Neural progenitor cell (in vitro differentiated cells): Measurements from ENCODE around the gene SYTL2. TPM values are rescaled to one million over a fixed set of nuclear protein-coding genes. Genes with fewer than 3 reads are reported as not detected.
A peak's percentile ranks its signal among the peaks of the same experiment; 100 is the strongest.

ENCODE experiments used
- DNase-seq: peaks from one replicate; pipeline ENCODE4 v3.0.0-alpha.2; 2016; ENCODE audit warnings: low spot score
- H2AFZ ChIP-seq: fragments of 200-600 bp; sonication (generic); replicated peaks from 2 replicates; pipeline ENCODE4 v1.6.1; 2016; ENCODE audit warnings: antibody characterized with exemption
- H3F3A ChIP-seq: fragments of 200-600 bp; sonication (generic); 2 replicates; pipeline ENCODE4 v1.6.1; 2016; ENCODE audit warnings: antibody characterized with exemption, low read depth
- H3K27ac ChIP-seq: fragments of 200-600 bp; sonication (generic); 2 replicates; pipeline ENCODE4 v1.5.1; 2016; ENCODE audit warnings: mild to moderate bottlenecking
- H3K27me3 ChIP-seq: fragments of 200-600 bp; sonication (generic); 2 replicates; pipeline ENCODE4 v1.6.1; 2016; ENCODE audit warnings: mild to moderate bottlenecking, moderate library complexity
- H3K36me3 ChIP-seq: fragments of 200-600 bp; sonication (generic); 2 replicates; pipeline ENCODE4 v1.5.1; 2016
- H3K4me1 ChIP-seq: fragments of 200-600 bp; sonication (generic); 2 replicates; pipeline ENCODE4 v1.6.1; 2016; ENCODE audit warnings: mixed run types
- H3K4me2 ChIP-seq: fragments of 200-600 bp; sonication (generic); 2 replicates; pipeline ENCODE4 v1.6.1; 2016
- H3K4me3 ChIP-seq: fragments of 200-600 bp; sonication (generic); 2 replicates; pipeline ENCODE4 v1.5.1; 2016
- H3K79me2 ChIP-seq: fragments of 200-600 bp; sonication (generic); 2 replicates; pipeline ENCODE4 v1.6.1; 2016; ENCODE audit warnings: low read depth
- H3K9ac ChIP-seq: fragments of 200-600 bp; sonication (generic); 2 replicates; pipeline ENCODE4 v1.6.1; 2016
- H3K9me3 ChIP-seq: fragments of 200-600 bp; sonication (generic); 2 replicates; pipeline ENCODE4 v1.5.1; 2016; ENCODE audit warnings: low read depth
- H4K20me1 ChIP-seq: fragments of 200-600 bp; sonication (generic); 2 replicates; pipeline ENCODE4 v1.6.1; 2016; ENCODE audit warnings: low read depth
- H3K27ac Mint-ChIP-seq: 3 replicates; pipeline ENCODE4 v1.8.0; 2021; ENCODE audit warnings: mixed read lengths
- H3K27me3 Mint-ChIP-seq: 2 replicates; pipeline ENCODE4 v1.8.0; 2022; ENCODE audit warnings: low read depth, mild to moderate bottlenecking, inconsistent platforms, moderate library complexity, mixed read lengths; ENCODE audit not compliant: insufficient read depth
- H3K36me3 Mint-ChIP-seq: 3 replicates; pipeline ENCODE4 v1.8.0; 2021; ENCODE audit warnings: mixed read lengths
- H3K4me1 Mint-ChIP-seq: 3 replicates; pipeline ENCODE4 v1.8.0; 2021; ENCODE audit warnings: mixed read lengths
- H3K4me3 Mint-ChIP-seq: 3 replicates; pipeline ENCODE4 v1.8.0; 2021; ENCODE audit warnings: mild to moderate bottlenecking, moderate library complexity, mixed read lengths
- H3K9me3 Mint-ChIP-seq: 3 replicates; pipeline ENCODE4 v1.8.0; 2020; ENCODE audit warnings: mixed read lengths
- CTCF ChIP-seq: fragments of 200-600 bp; sonication (generic); IDR thresholded peaks from 2 replicates; pipeline ENCODE4 v1.5.1; 2017; ENCODE audit warnings: antibody characterized with exemption, mild to moderate bottlenecking
- EZH2 ChIP-seq: fragments of 200-600 bp; sonication (generic); IDR thresholded peaks from 2 replicates; pipeline ENCODE4 v1.6.1; 2017; ENCODE audit warnings: antibody characterized with exemption, mild to moderate bottlenecking, moderate library complexity
- EZH2phosphoT487 ChIP-seq: fragments of 200-600 bp; sonication (generic); IDR thresholded peaks from 2 replicates; pipeline ENCODE4 v1.6.1; 2017; ENCODE audit warnings: antibody characterized with exemption
- total RNA-seq: library from RNA; depleted of rRNA; stranded (reverse); fragments of >200 nt; gene quantifications from 2 replicates; pipeline ENCODE4 v1.2.3, GENCODE V29; 2015; ENCODE audit warnings: low replicate concordance

The SYTL2 gene
- total RNA-seq, 1 donor from 2014 or later = 34.1 TPM

- no peak overlapping the region for H3K27ac Mint-ChIP-seq
- Histone ChIP-seq H3K27me3 (no peaks in the 10 kb centered on the region), H2AFZ (no peak overlapping the region), H3F3A (no peaks in the 10 kb centered on the region), H3K36me3 (no peaks in the 10 kb centered on the region), H3K79me2 (no peaks in the 10 kb centered on the region), H4K20me1 (no peaks in the 10 kb centered on the region), H3K9ac (no peak overlapping the region), H3K9me3 (no peaks in the 10 kb centered on the region), H3K4me3 (no peak overlapping the region), H3K4me1 (peaks cover 7% of the 10 kb centered on the region), H3K27ac (no peak overlapping the region), H3K4me2 (no peak overlapping the region)
- H3K4me1 Mint-ChIP-seq = no peaks in the 10 kb centered on the region
- no peaks in the 10 kb centered on the region for H3K9me3 Mint-ChIP-seq
- no peak for DNase-seq
- no peak overlapping the region for H3K4me3 Mint-ChIP-seq
- TF ChIP-seq EZH2 (no peak), CTCF (no peak), EZH2phosphoT487 (no peak)
- no peaks in the 10 kb centered on the region for H3K36me3 Mint-ChIP-seq
- no peaks in the 10 kb centered on the region for H3K27me3 Mint-ChIP-seq
These were observed 48.7 kb downstream of the SYTL2 start for GRCh38 chr11:85762226-85762625.

GRCh38 chr11:85759915-85760314 is 51.0 kb downstream of the SYTL2 start:
- Histone ChIP-seq H3K36me3 (no peaks in the 10 kb centered on the region), H2AFZ (peak overlapping the region; percentile 14), H3K4me2 (no peak overlapping the region), H3F3A (no peaks in the 10 kb centered on the region), H3K9ac (no peak overlapping the region), H3K27ac (no peak overlapping the region), H4K20me1 (no peaks in the 10 kb centered on the region), H3K79me2 (no peaks in the 10 kb centered on the region), H3K27me3 (no peaks in the 10 kb centered on the region), H3K4me1 (peaks cover 16% of the 10 kb centered on the region), H3K4me3 (no peak overlapping the region), H3K9me3 (no peaks in the 10 kb centered on the region)
- DNase-seq = no peak
- Mint-ChIP-seq H3K4me3 (no peak overlapping the region), H3K27me3 (peaks cover 2% of the 10 kb centered on the region), H3K9me3 (no peaks in the 10 kb centered on the region), H3K27ac (no peak overlapping the region), H3K4me1 (no peaks in the 10 kb centered on the region), H3K36me3 (no peaks in the 10 kb centered on the region)
- TF ChIP-seq EZH2 (no peak), CTCF (no peak), EZH2phosphoT487 (no peak)

- no peak overlapping the region for H3K4me2 ChIP-seq
- peaks cover 16% of the 10 kb centered on the region for H3K4me1 ChIP-seq
- no peaks in the 10 kb centered on the region for H3K36me3 ChIP-seq
These were observed 52.4 kb downstream of the SYTL2 start for GRCh38 chr11:85758480-85759039.

More at GRCh38 chr11:85758480-85759039, 52.4 kb downstream of the SYTL2 start:
- no peaks in the 10 kb centered on the region for H4K20me1 ChIP-seq
- H3K36me3 Mint-ChIP-seq = no peaks in the 10 kb centered on the region
- H3K27ac ChIP-seq = no peak overlapping the region
- no peak overlapping the region for H3K27ac Mint-ChIP-seq
- TF ChIP-seq EZH2phosphoT487 = no peak
- no peak for TF ChIP-seq EZH2
- TF ChIP-seq CTCF = no peak
- peaks cover 2% of the 10 kb centered on the region for H3K27me3 Mint-ChIP-seq
- no peaks in the 10 kb centered on the region for H3K4me1 Mint-ChIP-seq
- no peaks in the 10 kb centered on the region for H3K9me3 ChIP-seq
- H3F3A ChIP-seq = no peaks in the 10 kb centered on the region
- no peaks in the 10 kb centered on the region for H3K79me2 ChIP-seq
- H3K9me3 Mint-ChIP-seq = no peaks in the 10 kb centered on the region
- no peak overlapping the region for H3K4me3 ChIP-seq
- no peak overlapping the region for H3K4me3 Mint-ChIP-seq
- H3K27me3 ChIP-seq = no peaks in the 10 kb centered on the region
- H2AFZ ChIP-seq = no peak overlapping the region
- no peak for DNase-seq
- H3K9ac ChIP-seq = no peak overlapping the region
